Measurements from ENCODE around the gene SYT11. TPM values are rescaled to one million over a fixed set of nuclear protein-coding genes. Genes with fewer than 3 reads are reported as not detected.

SYT11 gene
- total RNA-seq, 4 donors from 2014 or later = 2.4 to 5.3 (median 3.1) TPM

- TF ChIP-seq CTCF (IDR thresholded peaks at IDR 0.05 in 4 of 5, conservative IDR thresholded peaks at IDR 0.05 in 1 of 5) (no peak), POLR2A (IDR thresholded peaks at IDR 0.05) (peak in 1 of 2 donors; percentile 36)
- in situ Hi-C loops (cut with MboI; ENCODE audit: low sequenced_read_pairs in 4 of 4) = no loop called here
- Histone ChIP-seq H3K27me3 (no peaks in the 10 kb centered on the region), H3K27ac (peak overlapping the region; percentile 81 to 92 (median 86)), H3K4me1 (peaks cover 26 to 30% of the 10 kb centered on the region in 2 donors), H3K9me3 (no peaks in the 10 kb centered on the region), H3K36me3 (no peaks in the 10 kb centered on the region), H3K4me3 (peak overlapping the region; percentile 32 to 75 (median 62))
- intact Hi-C loops (cut with DNase I; ENCODE audit: low total_unique reads) = loop anchor here (1.0 to 10.0 kb wide), 5 partner anchors 51 to 538 kb away; partner anchors contain the start of genes KHDC4, LAMTOR2, RIT1 and RUSC1
- ATAC-seq (no peak), DNase-seq (peak; percentile 21 to 44)
These were observed 809 bp downstream of the SYT11 start for GRCh38 chr1:155859881-155860871.

- H3K4me1 ChIP-seq = peaks cover 24 to 28% of the 10 kb centered on the region in 2 donors
- in situ Hi-C loops (cut with MboI; ENCODE audit: low sequenced_read_pairs in 4 of 4) (no loop called here), intact Hi-C loops (cut with DNase I; ENCODE audit: low total_unique reads) (no loop called here)
- H3K9me3 ChIP-seq = no peaks in the 10 kb centered on the region
- DNase-seq (no peak), ATAC-seq (no peak)
- TF ChIP-seq CTCF (IDR thresholded peaks at IDR 0.05 in 4 of 5, conservative IDR thresholded peaks at IDR 0.05 in 1 of 5) (no peak), POLR2A (IDR thresholded peaks at IDR 0.05) (no peak)
- H3K27me3 ChIP-seq = no peaks in the 10 kb centered on the region
- H3K4me3 ChIP-seq = peak overlapping the region in 2 of 4 donors; percentile 60 to 64
- H3K36me3 ChIP-seq = no peaks in the 10 kb centered on the region
- H3K27ac ChIP-seq = peak overlapping the region; percentile 81 to 92 (median 86)
These were observed 1.7 kb downstream of the SYT11 start for GRCh38 chr1:155860970-155861510.

- H3K4me3 ChIP-seq = no peak overlapping the region
- H3K9me3 ChIP-seq = no peaks in the 10 kb centered on the region
- intact Hi-C loops (cut with DNase I; ENCODE audit: low total_unique reads) = no loop called here
- H3K27me3 ChIP-seq = no peaks in the 10 kb centered on the region
- no peak for TF ChIP-seq CTCF (IDR thresholded peaks at IDR 0.05 in 4 of 5, conservative IDR thresholded peaks at IDR 0.05 in 1 of 5)
- no peak for TF ChIP-seq POLR2A (IDR thresholded peaks at IDR 0.05)
- ATAC-seq (no peak), DNase-seq (no peak)
- in situ Hi-C loops (cut with MboI; ENCODE audit: low sequenced_read_pairs in 4 of 4) = no loop called here
- peak overlapping the region in 1 of 4 donors; percentile 84 for H3K27ac ChIP-seq
- H3K4me1 ChIP-seq = peaks cover 19 to 22% of the 10 kb centered on the region in 2 donors
- H3K36me3 ChIP-seq = no peaks in the 10 kb centered on the region
These were observed 2.5 kb downstream of the SYT11 start for GRCh38 chr1:155861896-155862295.

- intact Hi-C loops (cut with DNase I; ENCODE audit: low total_unique reads) = no loop called here
- H3K9me3 ChIP-seq = no peaks in the 10 kb centered on the region
- DNase-seq = no peak
- H3K36me3 ChIP-seq = no peaks in the 10 kb centered on the region
- in situ Hi-C loops (cut with MboI; ENCODE audit: low sequenced_read_pairs in 4 of 4) = no loop called here
- no peak for ATAC-seq
- no peak overlapping the region for H3K4me3 ChIP-seq
- no peaks in the 10 kb centered on the region for H3K27me3 ChIP-seq
- H3K27ac ChIP-seq = no peak overlapping the region
- TF ChIP-seq POLR2A (IDR thresholded peaks at IDR 0.05) (no peak), CTCF (IDR thresholded peaks at IDR 0.05 in 4 of 5, conservative IDR thresholded peaks at IDR 0.05 in 1 of 5) (no peak)
- H3K4me1 ChIP-seq = peaks cover 5 to 7% of the 10 kb centered on the region in 2 donors
These were observed 5.0 kb downstream of the SYT11 start for GRCh38 chr1:155864393-155864792.
